Iris pigment epithelial cell (primary cell): ENCODE data around the gene ATP5PB.
A peak's percentile ranks its signal among the peaks of the same experiment; 100 is the strongest.

ENCODE experiments used
- DNase-seq: peaks from one replicate; pipeline ENCODE4 v3.0.0-alpha.2; 2011; ENCODE audit warnings: low read depth

The ATP5PB gene

DNA sequence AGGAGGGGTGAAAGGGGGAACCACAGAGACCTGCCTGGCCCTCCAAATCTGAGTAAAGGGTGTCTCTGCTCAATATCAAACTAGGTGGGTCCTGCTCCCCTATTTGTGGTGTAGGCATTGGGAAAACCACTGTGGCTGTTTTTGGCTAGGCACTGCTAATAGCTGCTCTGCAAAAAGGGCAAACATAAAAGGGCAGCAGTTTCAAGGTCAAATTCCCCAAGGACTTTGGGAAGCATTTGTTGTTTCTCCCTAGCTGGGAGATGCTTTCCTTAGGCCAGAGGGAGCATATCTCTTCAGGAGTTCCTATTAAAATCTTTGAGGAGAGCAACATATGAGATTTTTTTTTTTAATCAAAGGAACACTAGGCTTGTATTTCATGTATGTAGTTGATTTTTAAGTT lies 26.9 kb downstream of the ATP5PB start:
- DNase-seq, result no peak

DNA sequence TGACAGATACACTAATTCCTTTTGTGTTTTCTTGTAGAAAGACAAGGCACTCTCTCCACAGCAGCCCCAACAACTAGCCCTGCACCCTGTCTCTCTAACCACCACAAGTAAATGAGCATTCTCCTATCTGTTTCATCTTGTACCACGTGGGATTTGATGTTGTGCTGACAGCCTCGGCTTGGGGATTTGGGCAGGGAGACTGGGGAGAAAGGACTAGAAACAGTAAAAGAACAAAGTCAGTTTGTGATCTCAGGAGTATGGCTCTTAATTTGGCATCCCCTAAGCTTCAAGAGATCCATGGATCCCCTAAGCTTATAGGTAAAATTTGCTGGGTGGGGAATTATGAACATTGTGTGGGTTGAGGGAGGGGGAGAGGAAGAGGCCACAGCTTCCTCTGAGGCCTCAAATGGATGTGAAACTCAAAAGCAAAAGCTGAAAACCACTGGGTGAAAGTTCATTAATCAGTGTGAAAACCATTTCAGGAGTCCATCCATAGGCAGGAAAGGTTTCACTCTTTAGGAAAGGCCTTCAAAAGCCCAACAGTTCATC lies 27.6 kb downstream of the ATP5PB start:
- no peak for DNase-seq

DNA sequence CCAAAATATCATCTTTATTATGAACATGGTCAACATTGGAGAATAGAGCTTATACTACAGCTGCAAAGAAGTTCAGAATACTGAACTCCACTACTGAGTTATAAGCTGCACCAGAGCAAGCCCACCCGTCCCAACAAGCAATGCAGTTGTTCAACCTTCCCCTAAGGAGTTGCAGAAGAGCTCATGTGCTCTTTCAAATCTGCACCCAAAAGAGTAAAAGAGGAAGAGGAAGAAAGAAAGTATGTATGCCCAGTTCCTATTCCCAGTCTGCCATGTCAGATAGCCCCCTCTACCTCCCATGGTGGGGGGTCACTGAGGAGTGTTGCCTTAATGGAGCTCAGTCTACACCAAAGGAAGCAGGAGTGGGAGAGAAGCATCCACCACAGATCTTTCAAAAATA lies 31.4 kb downstream of the ATP5PB start:
- DNase-seq, result no peak

DNA sequence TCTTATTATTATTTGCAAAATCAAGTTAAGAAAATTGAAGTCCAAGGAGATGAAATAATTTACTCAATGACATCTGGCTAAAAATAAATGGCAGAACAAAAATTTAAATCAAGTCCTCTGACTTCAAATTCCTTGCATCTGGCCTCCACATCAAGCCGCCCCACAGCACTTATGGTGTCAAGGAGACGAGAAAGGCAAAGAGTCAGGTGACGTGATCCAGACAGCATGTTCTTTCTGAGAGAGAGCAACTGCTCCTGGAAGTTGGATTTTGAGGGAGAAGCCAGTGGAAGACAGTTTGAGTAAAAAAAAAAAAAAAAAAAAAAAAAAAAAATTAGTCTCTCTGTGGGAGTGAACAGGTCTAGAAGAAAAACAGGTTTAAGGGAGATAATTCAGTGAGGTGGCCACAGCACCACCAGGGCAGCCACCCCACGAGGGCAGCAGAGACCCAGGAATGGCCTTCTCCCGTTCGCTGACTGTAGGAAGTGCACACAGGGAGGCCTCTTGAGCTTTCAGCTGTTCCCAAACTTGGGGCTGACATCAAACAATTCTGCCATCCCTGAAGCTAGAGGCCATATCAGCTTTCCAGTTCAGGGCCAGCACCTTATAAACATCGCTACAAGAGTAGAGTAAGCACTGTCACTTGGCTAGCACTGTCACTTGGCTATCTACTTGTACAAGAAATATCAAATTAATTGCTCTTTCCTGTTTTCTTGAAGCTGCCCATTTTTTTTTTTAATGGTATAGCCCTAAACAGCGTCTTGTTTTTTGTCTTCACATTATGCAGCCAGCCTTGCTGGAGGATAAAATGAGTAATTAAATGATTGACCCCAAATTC lies 32.3 kb downstream of the ATP5PB start:
- DNase-seq, result peak; percentile 68

DNA sequence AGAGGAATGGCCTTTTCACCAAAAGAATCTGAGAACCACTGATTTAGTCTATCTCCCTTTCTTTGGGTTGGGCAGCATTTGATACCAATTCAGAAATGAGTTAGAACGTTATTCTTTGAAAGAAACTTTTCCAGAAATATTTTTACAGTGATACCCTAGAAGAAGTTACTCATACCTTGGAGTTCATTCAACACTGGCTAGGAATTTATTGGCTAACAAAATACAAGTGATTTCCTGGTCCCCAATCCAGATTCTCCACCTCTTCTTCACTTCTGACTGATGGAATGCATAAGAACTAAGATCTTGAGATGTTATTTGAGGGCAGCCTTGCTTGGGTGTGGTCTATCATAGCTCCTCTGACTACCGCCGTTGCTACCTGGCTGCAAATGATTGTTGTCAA lies 33.9 kb downstream of the ATP5PB start:
- DNase-seq, result no peak

DNA sequence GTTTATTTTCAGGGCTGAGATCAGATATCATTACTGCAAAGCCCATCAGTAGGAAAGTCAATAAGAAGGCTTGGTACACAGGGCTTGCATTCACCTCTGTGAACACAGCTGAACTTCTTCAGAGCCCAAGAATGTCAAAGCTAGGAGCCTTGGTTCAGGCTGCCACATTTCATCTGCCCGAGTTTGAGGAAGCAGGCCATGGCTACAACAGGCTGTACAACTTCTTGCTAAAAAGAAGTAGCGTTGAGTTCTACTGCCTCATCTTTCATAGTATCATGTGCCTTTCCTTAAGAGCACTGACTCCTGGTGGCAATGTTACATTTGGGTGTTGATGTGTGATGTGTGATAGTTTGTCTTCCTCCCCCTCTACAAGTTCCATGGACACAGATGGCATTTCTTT lies 34.6 kb downstream of the ATP5PB start:
- DNase-seq, result no peak

DNA sequence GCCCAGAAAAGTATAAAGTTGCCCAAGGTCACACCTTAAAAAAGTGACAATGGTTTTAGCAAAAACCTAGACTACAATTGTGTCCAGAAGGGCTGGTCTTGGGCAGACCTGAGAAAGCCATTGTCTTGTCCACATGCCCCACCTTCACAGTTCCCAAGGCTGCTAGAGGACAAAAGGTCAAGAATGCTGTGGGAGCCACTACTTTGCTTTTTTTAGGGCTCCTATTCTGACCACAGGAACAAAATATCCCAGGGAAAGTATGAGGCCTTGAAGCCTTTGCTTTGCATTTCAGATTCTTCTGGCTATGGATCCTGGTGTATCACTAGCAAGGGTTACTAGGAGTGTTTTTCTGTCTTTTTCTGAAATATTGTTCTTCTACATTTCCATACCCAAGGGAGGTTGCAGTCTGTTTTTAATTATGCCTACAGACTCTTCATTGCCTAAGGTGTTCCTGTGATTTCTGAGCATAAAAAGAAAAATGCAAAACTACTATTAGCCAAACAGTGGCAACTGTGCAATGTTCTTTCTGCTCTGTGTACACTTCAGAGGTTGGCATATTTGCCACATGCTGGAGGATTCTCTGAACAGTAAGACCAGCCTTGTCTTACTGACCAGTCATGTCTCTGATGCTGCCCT lies 35.2 kb downstream of the ATP5PB start:
- DNase-seq, result no peak

DNA sequence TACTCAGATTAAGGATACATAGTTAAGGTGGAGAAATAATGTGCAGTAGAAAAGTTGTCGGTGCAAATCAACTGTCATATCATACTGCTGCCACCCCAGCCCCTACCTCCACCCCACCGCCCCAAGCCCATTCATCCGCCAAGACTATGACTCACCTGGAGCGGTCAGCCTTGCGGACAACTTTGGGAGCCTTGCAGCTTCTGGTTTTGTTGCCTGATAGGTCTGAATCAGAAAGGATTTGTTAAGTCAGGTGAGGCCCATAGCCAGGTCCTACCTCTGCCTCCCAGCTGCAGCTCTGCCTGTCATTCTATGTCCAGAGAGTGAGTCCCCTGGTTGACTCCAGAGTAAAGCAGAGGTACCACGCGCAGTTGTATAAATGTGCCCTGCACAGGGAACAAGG lies 37.2 kb downstream of the ATP5PB start:
- DNase-seq, result no peak

DNA sequence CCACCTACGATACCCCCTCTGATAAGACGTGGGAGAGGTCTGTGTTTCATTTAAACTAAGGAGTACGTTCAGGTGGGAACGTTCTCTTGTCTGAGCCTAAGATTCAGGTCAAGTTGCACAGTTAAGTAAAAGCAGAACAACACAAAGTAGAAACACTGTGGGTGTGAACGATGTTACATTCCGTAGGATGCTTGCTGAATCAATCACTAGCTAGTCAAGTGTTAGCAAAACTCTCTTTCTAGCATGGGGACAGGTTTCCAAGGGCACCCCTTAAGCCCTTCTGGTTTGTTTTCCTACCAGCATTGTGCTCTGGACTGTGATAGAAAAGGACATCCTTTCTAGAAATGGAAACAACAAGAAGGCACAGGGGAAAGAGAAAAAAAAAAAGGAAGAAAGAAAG lies 37.9 kb downstream of the ATP5PB start:
- DNase-seq, result no peak

DNA sequence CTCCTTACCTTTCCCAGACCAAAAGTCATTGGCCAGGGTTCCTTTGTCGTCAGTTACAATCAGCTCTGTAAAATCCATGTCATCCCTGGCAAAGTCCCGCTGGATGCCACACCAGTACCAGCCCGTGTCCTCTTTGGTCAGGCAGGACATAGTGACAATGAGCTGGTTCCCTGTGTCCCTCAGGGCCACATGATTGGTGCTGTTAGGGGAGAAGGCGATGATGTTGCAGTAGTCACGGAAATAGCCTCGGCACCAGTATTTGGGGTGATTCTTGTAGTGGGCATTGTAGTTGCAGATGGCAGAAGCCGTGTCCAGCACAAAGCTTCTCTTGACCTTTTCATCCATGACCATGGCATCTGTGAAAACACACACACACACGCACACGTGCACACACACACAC lies 39.4 kb downstream of the ATP5PB start:
- DNase-seq, result no peak

DNA sequence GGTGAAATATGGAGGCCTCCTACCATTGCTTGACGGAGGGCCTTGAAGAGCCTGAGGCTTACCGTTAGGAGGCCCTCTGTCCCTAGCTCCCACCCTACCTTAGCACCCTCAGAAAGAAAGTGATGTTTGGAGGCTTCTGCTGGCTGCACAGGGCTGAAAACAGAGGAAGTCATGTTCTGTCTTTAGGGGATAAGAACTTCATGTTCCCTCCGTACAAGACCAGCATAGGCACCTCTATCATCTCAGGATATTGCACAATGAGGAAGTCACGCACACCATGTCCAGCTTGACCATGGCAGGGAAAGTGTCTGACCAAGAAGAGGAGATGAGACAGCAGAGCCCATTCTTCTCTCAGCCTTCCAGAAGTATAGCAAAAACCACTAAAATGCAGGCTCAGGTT lies 40.3 kb downstream of the ATP5PB start:
- DNase-seq, result peak; percentile 47

DNA sequence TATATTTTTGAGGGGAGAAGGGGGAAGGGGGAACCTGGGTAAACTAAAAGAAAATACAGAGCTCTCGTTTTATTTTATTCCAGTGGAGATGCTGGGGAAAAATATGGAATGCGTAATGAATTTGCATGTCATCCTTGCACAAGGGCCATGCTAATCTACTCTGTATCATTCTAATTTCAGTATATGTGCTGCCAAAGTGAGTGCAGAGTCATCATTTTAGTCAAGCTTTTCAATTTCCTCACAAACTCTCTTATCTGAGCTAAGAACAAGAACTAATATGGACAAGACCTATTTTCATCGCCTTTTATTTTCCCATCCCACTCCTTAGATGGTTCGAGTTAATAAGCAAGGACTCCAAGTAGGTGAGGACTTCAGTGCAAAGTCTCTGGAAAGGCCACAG lies 41.0 kb downstream of the ATP5PB start:
- DNase-seq, result no peak

DNA sequence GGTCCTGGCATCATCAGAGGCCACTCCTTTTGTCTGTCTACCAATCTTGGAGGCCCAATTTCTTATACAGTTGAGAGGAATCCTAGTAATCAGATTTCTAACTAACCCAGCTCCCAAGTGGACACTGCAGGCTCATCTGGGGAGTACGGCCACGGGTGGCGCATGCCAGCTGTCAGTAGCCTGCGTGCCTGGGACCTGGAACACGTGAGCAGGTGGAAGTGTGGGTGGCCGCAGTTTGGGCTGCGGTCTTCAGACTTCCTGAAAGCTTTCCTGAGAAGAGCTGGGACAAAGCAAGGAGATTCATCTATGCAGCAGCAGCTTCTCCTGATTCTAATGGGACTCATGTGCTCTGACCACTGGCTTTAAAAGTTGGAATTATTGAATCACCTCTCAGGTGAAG lies 41.8 kb downstream of the ATP5PB start:
- DNase-seq, result no peak

DNA sequence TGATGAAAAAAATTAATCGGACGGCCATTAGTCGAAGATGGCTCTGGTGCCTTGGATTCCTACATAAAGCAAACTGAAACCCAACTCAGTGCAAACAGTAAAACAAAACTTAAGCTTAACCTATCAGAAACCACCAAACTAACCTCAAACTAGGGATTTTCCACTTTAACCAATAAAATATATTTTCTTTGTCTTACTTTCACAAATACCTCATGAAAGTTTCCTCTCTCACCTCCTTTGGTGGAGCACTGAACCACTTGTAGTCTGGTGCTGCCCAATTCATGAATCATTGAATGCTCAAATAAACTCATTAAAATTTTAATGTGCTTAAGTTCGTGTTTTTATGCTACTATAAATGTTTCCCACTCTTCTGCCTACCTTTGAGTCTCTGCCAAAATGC lies 47.1 kb downstream of the ATP5PB start:
- no peak for DNase-seq

DNA sequence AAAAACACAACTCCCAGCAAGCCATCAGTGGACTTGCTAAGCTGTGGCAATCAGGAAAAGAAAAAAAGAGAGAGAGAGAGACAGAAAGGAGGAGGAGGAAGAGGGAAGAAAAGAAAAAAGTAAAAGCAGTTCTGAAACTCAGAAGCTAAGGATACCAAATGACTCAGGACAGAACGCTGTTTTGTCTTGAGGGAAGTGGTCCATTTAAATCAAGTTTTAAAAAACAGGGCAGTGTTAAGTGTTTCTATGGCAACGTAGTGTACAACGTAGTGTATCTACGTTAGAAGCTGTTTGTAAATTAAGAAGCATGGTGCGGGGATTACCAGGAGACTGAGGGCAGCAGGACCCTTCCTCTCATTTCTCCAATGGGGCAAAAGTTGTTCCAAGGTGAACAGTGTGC lies 48.3 kb downstream of the ATP5PB start:
- DNase-seq, result no peak

DNA sequence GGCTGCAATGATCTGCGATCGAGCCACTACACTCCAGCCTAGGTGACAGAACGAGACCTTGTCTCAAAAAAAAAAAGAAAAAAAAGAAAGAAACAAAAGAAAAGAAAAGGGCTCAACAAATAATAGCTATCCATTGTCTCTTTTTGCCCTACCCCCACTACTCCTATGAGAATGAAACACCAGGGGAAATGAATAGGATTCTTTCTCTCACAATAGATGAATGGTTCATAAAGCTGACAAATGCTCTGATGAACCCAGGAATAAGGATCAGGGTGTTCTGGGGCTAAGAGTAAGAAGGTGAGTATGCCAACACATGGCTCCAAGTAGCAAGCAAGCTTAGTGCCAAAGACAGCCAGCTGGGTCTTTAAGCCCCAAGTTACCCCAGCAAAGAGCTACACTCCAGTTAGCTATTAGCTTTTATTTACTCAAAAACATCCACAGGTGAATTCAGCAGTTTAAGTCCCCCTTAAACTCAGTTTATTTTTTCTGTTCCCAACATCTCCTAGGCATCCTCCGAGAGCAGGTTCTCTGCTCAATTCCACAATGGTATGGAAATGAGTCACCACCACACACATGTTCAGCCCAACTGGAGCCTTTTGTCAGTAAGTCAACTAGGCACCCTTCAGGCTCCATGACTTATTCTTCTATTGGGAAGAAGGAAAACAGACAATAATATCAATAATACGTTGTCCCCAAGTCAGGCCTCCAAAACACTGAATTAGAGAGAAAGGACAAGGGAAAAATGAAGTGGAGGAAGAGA lies 49.9 kb downstream of the ATP5PB start:
- DNase-seq, result no peak

DNA sequence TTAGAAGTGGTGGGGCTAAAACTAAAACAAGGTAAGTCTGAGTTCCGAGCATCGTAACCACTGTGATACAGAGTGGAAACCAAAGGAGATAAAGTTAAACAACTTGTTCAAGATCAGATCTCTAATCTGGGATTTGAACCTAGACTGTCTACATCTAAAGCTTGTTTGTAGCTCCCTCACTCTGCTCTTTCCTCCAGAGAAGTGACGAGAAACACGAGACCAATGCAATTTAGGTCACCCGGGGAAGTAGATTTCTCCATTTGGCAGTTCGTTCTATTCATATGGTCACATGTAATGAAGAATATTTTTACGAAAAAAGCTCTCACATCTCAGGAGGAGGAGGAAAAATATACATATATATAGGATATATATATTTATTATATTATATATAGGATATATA lies 52.4 kb downstream of the ATP5PB start:
- no peak for DNase-seq

DNA sequence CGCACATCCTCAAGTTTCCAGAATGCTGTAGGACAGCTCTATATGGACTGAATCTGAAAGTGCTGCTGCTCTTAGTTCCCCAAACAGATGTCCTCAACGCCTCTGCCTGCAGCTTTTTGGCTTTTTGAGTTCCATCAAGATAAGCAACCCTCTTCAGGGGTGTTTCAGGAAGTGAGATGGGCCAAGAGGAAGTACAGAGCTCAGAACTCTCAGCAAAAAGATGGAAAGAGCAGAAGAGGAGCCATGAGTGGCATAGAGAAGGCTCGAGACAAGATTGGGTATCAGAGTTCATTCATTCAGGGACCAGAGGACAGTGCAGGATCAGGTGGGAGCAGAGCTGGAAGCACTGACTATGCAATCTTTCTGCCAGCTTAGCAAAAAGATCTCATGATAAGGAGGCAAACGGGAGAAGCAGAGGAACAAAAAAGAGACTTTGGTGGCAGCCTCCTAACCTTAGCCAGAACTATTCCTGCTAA lies 54.4 kb downstream of the ATP5PB start, which contains the start of the genes ADORA3 and TMIGD3:
Gene ADORA3 (minus strand): TSS at position 49 of the 476 bp plus-strand sequence. CDS start 279 bp downstream, outside the sequence.
Gene TMIGD3 (minus strand): TSS at position 49 of the 476 bp plus-strand sequence. CDS start 279 bp downstream, outside the sequence.
- no peak for DNase-seq

DNA sequence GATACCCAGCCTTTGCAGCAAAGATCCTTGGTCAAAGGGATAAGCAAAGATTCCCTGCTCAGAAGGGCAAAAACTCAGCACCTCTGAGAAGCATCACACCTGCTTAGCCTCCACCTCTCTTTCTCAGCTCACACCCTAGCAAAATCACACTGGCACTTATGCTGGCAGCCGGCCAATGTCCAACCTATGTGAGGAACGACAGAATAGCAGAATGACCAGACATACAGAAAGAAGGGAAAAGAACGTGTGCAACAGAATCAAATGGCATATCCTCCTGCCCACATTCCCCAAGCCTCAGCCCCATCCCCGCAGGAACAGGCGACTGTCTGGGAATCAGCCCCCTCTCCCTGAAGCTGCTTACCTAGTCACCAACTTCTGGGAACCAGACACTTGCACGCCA lies 54.8 kb downstream of the ATP5PB start:
- DNase-seq, result no peak

DNA sequence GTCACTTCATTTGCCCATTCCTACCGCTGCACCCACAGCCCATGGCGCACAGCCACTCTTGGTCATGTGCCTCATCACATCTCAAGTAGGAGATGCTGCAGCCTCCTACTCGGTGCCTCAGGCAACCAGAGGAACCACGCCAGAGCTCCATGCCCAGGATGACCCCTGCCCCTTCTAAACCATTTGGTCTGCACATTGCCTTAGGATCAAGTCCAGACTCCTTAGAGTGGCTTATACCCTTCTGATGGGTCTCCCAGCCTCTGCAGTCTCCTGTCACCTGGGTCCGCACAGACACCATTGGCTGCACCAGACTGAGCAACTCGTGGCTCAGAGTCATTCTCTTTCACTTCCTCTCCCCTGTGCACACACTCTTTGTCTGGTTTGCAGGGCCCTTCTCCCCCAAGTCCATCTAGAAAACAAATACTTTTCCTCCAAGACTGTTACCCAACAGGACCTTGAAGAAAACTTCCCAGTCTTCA lies 56.4 kb downstream of the ATP5PB start:
- DNase-seq, result no peak

DNA sequence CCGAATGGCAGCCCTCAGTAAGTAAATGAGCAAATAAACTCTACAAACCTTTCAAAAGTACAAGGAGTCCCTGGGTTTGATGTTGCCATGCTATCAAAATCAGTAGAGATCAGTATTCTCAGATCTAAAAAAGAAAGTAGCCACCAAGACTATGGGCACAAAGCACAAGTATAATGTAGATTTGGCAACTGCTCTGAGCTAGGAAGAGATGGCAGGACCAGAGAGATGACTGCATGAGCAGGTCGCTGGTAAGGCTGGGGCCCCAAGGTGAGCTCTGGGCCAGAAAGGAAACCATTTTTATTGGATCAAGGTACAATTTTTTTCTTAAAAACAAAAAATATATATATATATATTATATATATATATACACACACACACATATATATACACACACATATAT lies 57.3 kb downstream of the ATP5PB start:
- no peak for DNase-seq
